Small intestine (tissue), 7 donors: ENCODE results near the gene MYOCD. TPM values are rescaled to one million over a fixed set of nuclear protein-coding genes. Genes with fewer than 3 reads are reported as not detected.

Source experiments
- DNase-seq, 2 donors: peaks; one replicate each; pipeline versions ENCODE4 v3.0.0 to v3.0.0-alpha.2; 2013
- FAIRE-seq: peaks from 2 replicates; lab custom pipeline; 2012; peaks lifted over from hg19 to GRCh38; lab: Jason Lieb, UNC
- H3K27ac ChIP-seq, 3 donors: one replicate each; pipeline ENCODE4 v1.5.1; 2013; ENCODE audit warnings: low read length in 2 of 3, mild to moderate bottlenecking in 2 of 3, control low read depth in 1 of 3, inconsistent platforms in 1 of 3, low read depth in 1 of 3, moderate library complexity in 1 of 3
- H3K27me3 ChIP-seq, 3 donors: one replicate each; pipeline ENCODE4 v1.6.1; 2013; ENCODE audit warnings: low read length in 3 of 3, inconsistent platforms in 1 of 3; ENCODE audit not compliant: control insufficient read depth in 3 of 3, insufficient read depth in 3 of 3
- H3K36me3 ChIP-seq, 3 donors: one replicate each; pipeline ENCODE4 v1.6.1; 2013; ENCODE audit warnings: low read length in 3 of 3, inconsistent platforms in 1 of 3, low read depth in 1 of 3, mild to moderate bottlenecking in 1 of 3, moderate library complexity in 1 of 3; ENCODE audit not compliant: control insufficient read depth in 3 of 3, insufficient read depth in 2 of 3
- H3K4me1 ChIP-seq, 3 donors: one replicate each; pipeline ENCODE4 v1.6.1; 2013; ENCODE audit warnings: low read length in 2 of 3, inconsistent platforms in 1 of 3, low read depth in 1 of 3, mild to moderate bottlenecking in 1 of 3, moderate library complexity in 1 of 3; ENCODE audit not compliant: control insufficient read depth in 3 of 3, insufficient read depth in 2 of 3
- H3K4me3 ChIP-seq, 3 donors: one replicate each; pipeline ENCODE4 v1.5.1; 2013; ENCODE audit warnings: low read length in 3 of 3, control low read depth in 1 of 3, inconsistent platforms in 1 of 3, low read depth in 1 of 3, mild to moderate bottlenecking in 1 of 3, moderate library complexity in 1 of 3
- H3K9me3 ChIP-seq, 2 donors: one replicate each; pipeline ENCODE4 v1.6.1; 2013; ENCODE audit warnings: low read depth in 1 of 2, low read length in 1 of 2; ENCODE audit not compliant: control insufficient read depth in 2 of 2, insufficient read depth in 1 of 2
- WGBS, 3 donors: extraction: QIAGEN DNeasy Blood & Tissue Kit; methylation state at CpG; one replicate each; pipeline ENCODE4 v1.1.7; 2013; 5-methylcytosine and 5-hydroxymethylcytosine counted together
- polyA plus RNA-seq, 4 donors: library from polyadenylated mRNA; stranded (reverse) in 3 of 4; unstranded in 1 of 4; fragments of 200-250 nt in 3 of 4; fragments of 120-200 nt in 1 of 4; gene quantifications; one replicate each; pipeline versions ENCODE4 v1.2.1 to v1.2.3, GENCODE V29; 2013
- donor health status: healthy with polysubstance abuse.
- donor health status: control.
- donor health status: control.
- donor health status: Bipolar disorder and iron deficiency.
- donor health status: healthy.

Gene MYOCD
- polyA plus RNA-seq, 4 donors, result under 0.01 to 3.1 (median 2.1) TPM

DNA sequence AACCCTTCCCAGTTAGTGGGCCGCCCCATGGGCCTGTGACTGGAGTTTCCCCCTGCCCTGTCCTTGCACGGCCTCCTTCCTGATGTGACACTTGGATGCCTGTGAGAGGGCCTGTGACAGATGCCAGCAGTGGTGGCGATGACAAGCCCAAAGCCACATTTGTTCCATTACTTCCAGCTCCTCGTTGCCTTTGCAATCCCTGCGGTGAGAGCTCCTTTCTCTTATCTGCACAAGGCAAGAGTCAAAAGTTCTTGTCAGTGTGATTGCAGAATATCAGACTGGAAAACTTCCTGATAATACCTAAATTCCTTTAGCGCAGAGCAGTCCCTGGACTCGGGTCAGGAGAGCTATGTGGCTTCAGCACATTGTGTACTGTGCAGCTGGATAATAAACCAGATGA, 69.2 kb downstream of the MYOCD start:
- FAIRE-seq, result no peak
- Histone ChIP-seq H3K4me1 (peaks cover 0 to 37% (median 4%) of the 10 kb centered on the region in 3 donors), H3K27me3 (no peaks in the 10 kb centered on the region), H3K9me3 (no peaks in the 10 kb centered on the region), H3K27ac (peak overlapping the region in 2 of 3 donors; percentile 37 to 39), H3K4me3 (no peak overlapping the region), H3K36me3 (peaks cover 0 to 3% (median 0%) of the 10 kb centered on the region in 3 donors)
- peak; percentile 58 to 84 for DNase-seq
- WGBS, 3 donors, result 40 to 65% (median 44%) methylated on average over 7 of the region's 7 CpGs

GRCh38 chr17:12735517-12735916, 69.8 kb downstream of the MYOCD start:
- FAIRE-seq (no peak), DNase-seq (no peak)
- H3K36me3 ChIP-seq, result peaks cover 0 to 3% (median 0%) of the 10 kb centered on the region in 3 donors
- H3K27me3 ChIP-seq, result no peaks in the 10 kb centered on the region
- H3K9me3 ChIP-seq, result no peaks in the 10 kb centered on the region
- peaks cover 0 to 35% (median 4%) of the 10 kb centered on the region in 3 donors for H3K4me1 ChIP-seq
- no peak overlapping the region for H3K27ac ChIP-seq
- WGBS, 3 donors, result 83 to 87% (median 87%) methylated on average over 8 of the region's 8 CpGs
- no peak overlapping the region for H3K4me3 ChIP-seq

GRCh38 chr17:12736526-12736925, 70.8 kb downstream of the MYOCD start:
- Histone ChIP-seq H3K36me3 (peaks cover 0 to 3% (median 0%) of the 10 kb centered on the region in 3 donors), H3K9me3 (no peaks in the 10 kb centered on the region), H3K4me3 (no peak overlapping the region), H3K27me3 (no peaks in the 10 kb centered on the region), H3K27ac (peak overlapping the region in 1 of 3 donors; percentile 3), H3K4me1 (peaks cover 0 to 25% (median 4%) of the 10 kb centered on the region in 3 donors)
- peak; percentile 37 to 68 for DNase-seq
- 14 to 51% (median 45%) methylated on average over 4 of the region's 4 CpGs for WGBS, 3 donors
- FAIRE-seq, result no peak

DNA sequence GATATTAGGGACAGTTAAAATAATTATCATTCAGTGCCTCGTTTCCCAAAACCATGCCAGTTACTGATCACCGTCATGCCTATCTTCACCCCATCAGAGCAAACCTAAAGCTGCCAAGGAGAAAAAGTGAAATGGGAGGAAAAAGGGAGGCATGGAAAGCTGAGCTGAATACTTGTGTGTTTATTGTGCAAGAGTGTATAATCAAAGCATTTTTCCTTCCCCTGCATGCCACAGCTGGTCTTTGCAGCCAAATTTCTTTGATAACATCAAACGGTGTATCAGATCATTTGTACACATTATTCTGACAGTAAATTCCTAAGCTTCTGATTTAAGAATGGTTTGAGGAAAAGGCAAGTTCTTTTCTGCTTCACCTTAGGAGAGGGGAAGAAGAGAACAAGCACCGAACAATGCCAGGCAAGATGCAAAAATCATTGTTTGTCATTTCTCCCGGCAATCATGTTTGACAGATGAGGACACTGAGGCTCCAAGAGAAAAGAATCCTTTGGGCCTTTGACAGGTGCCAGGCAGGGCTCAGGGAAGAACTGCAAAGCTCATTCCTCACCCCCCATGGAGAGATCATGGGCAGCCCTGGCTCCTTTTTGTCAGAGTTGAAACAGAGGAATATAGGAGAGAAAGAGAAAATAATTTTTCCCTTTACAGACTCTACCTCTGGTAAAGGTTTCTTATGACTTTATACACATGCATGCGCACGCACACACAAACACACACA, 72.2 kb downstream of the MYOCD start:
- WGBS, 3 donors, result 73 to 79% (median 78%) methylated on average over 7 of the region's 7 CpGs
- Histone ChIP-seq H3K27me3 (no peaks in the 10 kb centered on the region), H3K4me1 (peaks cover 2 to 22% (median 4%) of the 10 kb centered on the region in 3 donors), H3K36me3 (no peaks in the 10 kb centered on the region), H3K4me3 (no peak overlapping the region), H3K27ac (no peak overlapping the region), H3K9me3 (no peaks in the 10 kb centered on the region)
- FAIRE-seq (no peak), DNase-seq (no peak)

- Histone ChIP-seq H3K9me3 (no peaks in the 10 kb centered on the region), H3K36me3 (no peaks in the 10 kb centered on the region), H3K4me3 (no peak overlapping the region), H3K4me1 (peaks cover 2 to 22% (median 4%) of the 10 kb centered on the region in 3 donors), H3K27ac (no peak overlapping the region), H3K27me3 (no peaks in the 10 kb centered on the region)
- DNase-seq (peak; percentile 26 to 54), FAIRE-seq (no peak)
- 7 to 69% (median 32%) methylated on average over 2 of the region's 2 CpGs for WGBS, 3 donors
Measured at GRCh38 chr17:12738624-12739023, 72.9 kb downstream of the MYOCD start.

DNA sequence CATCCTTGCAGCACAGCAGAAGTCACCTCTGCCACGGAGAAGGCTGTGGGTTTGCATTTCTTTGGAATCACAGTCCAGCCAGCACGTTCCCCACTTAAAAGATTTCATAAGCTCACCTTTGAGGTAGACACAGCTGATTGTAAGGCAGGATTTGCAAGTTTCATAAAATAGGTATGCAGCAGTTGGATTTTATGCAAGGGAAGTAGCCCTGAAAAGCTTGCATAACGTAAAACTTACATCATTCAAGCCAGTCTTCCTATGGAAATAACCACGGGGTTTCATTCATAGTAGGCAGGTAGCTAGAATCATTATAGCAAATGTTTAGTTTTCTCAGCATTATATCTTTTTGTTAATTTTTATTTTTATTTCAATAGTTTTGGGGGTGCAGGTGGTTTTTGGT, 73.8 kb downstream of the MYOCD start:
- no peaks in the 10 kb centered on the region for H3K9me3 ChIP-seq
- no peaks in the 10 kb centered on the region for H3K27me3 ChIP-seq
- FAIRE-seq, result no peak
- no peak for DNase-seq
- H3K27ac ChIP-seq, result no peak overlapping the region
- 74 to 86% (median 77%) methylated on average over 4 of the region's 4 CpGs for WGBS, 3 donors
- H3K36me3 ChIP-seq, result no peaks in the 10 kb centered on the region
- H3K4me3 ChIP-seq, result no peak overlapping the region
- H3K4me1 ChIP-seq, result peaks cover 2 to 22% (median 4%) of the 10 kb centered on the region in 3 donors

DNA sequence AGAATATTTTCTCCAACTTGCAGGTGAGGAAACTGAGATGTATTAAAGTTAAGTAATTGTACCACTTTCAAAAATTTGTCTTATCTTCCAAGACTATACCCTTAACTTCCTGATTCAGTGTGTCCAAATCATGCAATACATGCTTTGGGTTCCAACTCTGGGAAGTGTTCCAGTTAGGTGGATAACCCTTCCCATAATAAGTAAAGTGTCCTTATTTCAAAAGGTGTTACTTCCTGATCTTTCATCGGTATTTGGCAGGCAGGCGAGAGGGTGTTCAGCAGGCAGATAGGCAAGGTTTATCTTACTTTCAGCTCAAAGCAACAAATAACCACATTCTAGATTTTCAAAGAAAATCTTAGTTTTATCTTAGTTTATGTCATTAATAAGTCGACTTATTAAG, 77.4 kb downstream of the MYOCD start:
- Histone ChIP-seq H3K36me3 (no peaks in the 10 kb centered on the region), H3K4me1 (peaks cover 0 to 6% (median 4%) of the 10 kb centered on the region in 3 donors), H3K27me3 (no peaks in the 10 kb centered on the region), H3K4me3 (no peak overlapping the region), H3K27ac (no peak overlapping the region), H3K9me3 (no peaks in the 10 kb centered on the region)
- DNase-seq, result peak in 1 of 2 donors; percentile 43
- no peak for FAIRE-seq
- 25 to 63% (median 31%) methylated on average over 3 of the region's 3 CpGs for WGBS, 3 donors

DNA sequence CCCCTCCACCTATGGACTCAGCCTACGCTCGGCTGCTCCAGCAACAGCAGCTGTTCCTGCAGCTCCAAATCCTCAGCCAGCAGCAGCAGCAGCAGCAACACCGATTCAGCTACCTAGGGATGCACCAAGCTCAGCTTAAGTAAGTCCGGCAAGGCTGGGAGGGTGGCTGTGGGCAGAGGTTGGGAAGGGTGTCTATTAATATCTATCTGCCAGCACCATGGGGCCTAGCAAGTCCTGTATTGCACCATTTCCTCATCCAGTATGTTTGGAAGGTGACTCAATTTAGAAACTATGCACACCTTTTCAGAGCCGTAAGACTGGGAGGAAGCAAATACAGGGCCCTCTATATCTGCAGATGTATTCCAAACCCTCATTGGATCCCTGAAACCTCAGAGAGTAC, 78.6 kb downstream of the MYOCD start:
- H3K27me3 ChIP-seq, result no peaks in the 10 kb centered on the region
- WGBS, 3 donors, result 50 to 79% (median 69%) methylated on average over 5 of the region's 5 CpGs
- no peaks in the 10 kb centered on the region for H3K9me3 ChIP-seq
- no peaks in the 10 kb centered on the region for H3K36me3 ChIP-seq
- H3K4me3 ChIP-seq, result no peak overlapping the region
- DNase-seq (peak in 1 of 2 donors; percentile 39), FAIRE-seq (no peak)
- peak overlapping the region in 2 of 3 donors; percentile 6 to 51 for H3K27ac ChIP-seq
- H3K4me1 ChIP-seq, result peaks cover 0 to 6% (median 4%) of the 10 kb centered on the region in 3 donors
